ENCODE data around the gene NGEF.

NGEF gene

DNA sequence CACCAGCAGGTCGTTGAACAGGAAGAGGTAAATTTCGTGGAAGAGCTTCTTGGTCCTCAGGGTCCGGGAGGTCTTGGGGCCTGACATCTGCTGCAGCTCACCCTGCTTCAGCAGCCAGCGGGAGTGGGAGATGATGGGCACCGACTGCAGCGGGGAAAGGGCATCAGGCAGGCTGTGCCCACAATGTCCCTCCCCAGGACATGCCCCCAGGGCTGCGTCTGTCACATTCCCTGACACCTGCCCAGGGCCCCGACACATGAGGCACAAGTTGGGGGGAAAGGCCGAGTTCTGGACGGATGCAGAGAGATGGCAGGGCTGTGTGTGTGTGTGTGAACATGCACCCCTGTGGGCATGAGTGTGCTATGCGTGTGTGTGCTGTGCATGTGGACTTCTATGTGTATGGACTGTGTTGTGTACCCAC is 129.0 kb downstream of the NGEF start:
- no peak overlapping the region for H3K4me3 ChIP-seq (ENCODE audit: low read length)
- DNase-seq (ENCODE audit: low read depth): no peak
- TF ChIP-seq, protein P1, sequence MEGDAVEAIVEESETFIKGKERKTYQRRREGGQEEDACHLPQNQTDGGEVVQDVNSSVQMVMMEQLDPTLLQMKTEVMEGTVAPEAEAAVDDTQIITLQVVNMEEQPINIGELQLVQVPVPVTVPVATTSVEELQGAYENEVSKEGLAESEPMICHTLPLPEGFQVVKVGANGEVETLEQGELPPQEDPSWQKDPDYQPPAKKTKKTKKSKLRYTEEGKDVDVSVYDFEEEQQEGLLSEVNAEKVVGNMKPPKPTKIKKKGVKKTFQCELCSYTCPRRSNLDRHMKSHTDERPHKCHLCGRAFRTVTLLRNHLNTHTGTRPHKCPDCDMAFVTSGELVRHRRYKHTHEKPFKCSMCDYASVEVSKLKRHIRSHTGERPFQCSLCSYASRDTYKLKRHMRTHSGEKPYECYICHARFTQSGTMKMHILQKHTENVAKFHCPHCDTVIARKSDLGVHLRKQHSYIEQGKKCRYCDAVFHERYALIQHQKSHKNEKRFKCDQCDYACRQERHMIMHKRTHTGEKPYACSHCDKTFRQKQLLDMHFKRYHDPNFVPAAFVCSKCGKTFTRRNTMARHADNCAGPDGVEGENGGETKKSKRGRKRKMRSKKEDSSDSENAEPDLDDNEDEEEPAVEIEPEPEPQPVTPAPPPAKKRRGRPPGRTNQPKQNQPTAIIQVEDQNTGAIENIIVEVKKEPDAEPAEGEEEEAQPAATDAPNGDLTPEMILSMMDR (conservative IDR thresholded peaks at IDR 0.05; ENCODE audit: low read length): no peak

DNA sequence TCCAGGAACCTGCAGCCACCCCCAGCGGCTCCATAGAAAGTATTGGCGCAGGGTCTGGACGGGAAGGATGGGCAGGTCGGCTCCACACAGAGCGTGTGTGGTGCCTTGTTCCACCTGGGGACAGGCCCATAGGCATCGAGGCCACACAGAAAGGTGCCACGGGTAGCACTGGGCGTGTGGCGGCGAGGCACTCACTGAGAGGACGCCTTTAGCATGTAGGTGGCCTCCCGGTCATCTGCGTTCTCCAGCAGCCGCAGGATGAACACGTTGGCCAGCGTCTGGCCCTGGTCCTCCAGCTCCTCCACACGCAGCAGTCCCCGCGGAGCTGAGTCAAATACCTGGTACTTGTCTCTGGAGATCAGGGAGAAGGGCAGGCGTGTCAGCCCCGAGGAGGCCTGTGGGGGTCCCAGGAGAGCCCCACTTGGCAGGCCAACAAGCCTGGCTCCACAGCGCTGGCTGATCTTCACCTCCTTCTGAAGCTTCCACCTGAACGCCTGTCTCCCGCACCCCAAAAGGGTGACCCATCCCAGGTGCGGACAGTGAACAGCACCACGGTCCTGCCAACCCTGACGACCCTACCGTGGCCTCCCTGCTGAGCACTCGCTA is 129.8 kb downstream of the NGEF start:
- TF ChIP-seq, protein P1 (conservative IDR thresholded peaks at IDR 0.05; ENCODE audit: low read length): no peak
- DNase-seq (ENCODE audit: low read depth): no peak

DNA sequence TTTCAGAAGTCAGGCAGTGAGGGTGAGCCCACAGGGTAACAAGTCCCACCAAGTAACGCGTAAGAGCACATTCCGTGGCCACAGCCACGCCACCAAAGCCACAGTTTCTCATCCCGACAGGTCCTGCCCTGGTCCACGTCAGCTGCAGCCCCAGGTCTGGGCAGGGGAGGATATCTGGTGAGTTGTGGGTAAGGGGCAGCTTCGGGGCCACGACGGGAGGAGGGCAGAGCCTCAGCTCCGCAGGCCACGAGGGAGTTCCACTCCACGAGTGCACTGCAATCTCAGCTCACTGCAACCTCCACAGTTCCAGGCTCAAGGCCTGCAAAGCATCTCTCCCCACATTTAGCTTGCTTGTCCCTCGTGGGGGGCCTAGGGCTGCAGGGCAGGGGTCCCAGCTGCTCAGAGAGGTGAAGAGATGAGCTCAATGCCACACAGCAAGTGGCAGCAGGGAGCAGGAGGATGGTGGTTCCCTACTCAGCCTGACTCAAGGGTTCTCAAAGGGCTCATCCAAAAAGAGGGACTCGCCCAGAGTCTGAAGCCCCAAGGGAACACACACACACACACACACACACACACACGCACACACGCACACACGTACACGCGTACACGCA is 130.4 kb downstream of the NGEF start:
- TF ChIP-seq, protein P1 (conservative IDR thresholded peaks at IDR 0.05; ENCODE audit: low read length): no peak
- DNase-seq (ENCODE audit: low read depth): no peak
- no peak overlapping the region for H3K4me3 ChIP-seq (ENCODE audit: low read length)

More for the DNA sequence above, 129.8 kb downstream of the NGEF start:
- H3K4me3 ChIP-seq (ENCODE audit: low read length): no peak overlapping the region

DNA sequence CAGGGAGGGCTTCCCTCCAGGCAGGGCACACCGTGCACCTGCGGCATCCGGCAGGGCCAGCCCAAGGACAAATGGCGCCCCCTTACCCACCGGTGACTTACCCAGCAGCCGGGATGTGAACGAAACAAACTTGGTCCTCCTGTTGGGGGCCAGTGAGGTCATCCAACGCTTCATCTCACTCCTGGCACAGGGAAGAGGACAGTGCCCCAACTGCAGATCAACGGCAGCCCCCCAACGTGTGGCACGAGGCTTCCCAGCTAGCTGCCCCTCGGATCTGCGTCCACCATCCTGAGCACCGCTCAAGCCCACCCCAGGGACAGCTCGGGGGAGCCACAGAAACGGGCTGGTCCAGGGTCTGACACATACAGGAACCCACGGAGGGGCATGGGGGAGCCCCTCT is 131.0 kb downstream of the NGEF start:
- DNase-seq (ENCODE audit: low read depth): no peak
- TF ChIP-seq, protein P1 (conservative IDR thresholded peaks at IDR 0.05; ENCODE audit: low read length): no peak
- no peak overlapping the region for H3K4me3 ChIP-seq (ENCODE audit: low read length)

DNA sequence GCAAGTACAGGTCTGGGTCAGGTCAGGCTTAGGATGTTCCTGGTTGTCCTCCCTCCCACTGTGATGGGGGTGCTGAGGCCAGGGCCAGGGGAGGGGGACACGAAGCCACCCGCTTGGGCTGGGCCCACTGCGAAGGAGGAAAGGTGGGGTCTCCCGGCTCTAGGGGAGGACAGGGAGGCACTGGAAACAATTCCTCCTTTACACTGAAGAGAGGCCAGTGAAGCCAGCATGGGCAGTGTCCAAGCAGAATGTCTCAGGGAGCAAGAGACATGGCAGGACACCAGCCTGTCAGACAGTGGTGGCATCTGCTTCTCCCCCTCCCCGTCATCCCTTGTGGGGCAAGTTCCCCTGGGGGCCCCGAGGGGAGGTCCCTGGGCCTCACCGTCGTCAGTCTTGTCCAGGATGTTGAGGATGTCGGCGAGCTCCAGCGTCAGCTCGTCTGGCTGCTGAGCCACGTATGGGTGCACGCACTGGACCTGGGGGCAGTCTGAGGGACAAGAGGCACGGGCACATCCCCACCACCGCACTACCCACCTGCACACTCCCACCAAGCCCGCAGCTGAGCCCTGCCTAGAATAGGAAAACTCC is 132.2 kb downstream of the NGEF start:
- TF ChIP-seq, protein P1 (conservative IDR thresholded peaks at IDR 0.05; ENCODE audit: low read length): no peak
- H3K4me3 ChIP-seq (ENCODE audit: low read length): no peak overlapping the region
- DNase-seq (ENCODE audit: low read depth): no peak

DNA sequence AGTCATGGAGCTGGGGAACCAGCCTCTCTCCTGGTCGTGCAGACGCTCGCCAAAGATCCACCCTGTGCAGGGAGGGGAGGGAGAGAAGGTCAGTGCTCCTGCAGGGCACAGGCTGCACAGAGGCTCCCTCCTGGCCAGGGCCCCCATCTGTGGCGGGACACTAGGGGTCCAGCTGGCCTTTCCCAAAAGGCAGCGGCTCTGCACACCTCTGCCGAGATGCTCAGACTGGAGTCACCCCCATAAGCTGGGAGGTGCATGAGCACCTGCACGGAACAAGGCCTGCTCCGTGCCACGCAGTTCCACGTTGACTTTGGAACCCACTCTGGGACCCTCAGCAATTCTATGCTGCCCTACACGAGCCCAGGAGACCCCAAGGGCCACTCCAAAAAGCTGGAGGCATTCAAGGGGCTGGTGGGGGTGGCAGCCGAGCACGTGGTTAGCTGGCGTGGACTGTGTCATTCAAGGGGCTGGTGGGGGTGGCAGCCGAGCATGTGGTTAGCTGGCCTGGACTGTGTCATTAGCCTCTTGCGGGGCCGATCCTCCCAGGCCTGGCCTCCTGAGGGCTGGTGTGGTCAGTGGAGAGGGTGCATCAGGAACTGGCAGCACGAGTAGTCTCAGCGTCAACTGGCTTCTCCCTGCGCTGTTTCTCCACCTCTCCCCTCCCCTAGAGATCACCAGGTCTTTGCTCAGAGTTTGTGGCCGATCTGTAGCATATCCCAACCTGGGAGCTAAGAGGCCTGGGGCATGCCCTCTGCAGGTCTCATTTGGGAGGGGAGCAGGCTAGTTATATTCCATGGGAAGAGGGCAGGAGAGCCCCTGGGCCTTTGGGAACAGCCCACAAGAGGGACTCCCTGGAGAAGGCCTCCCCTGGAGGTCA is 133.2 kb downstream of the NGEF start:
- TF ChIP-seq, protein P1 (conservative IDR thresholded peaks at IDR 0.05; ENCODE audit: low read length): no peak
- DNase-seq (ENCODE audit: low read depth): no peak

More for the DNA sequence above, 133.2 kb downstream of the NGEF start:
- no peak overlapping the region for H3K4me3 ChIP-seq (ENCODE audit: low read length)

Measured in AG10803 (cell line).